Lower lobe of right lung (tissue), 2 donors: Measurements from ENCODE around the gene ADCY5. TPM values are rescaled to one million over a fixed set of nuclear protein-coding genes. Genes with fewer than 3 reads are reported as not detected.
A peak's percentile ranks its signal among the peaks of the same experiment; 100 is the strongest.

Experiments used
- ATAC-seq, 2 donors: fragments of 200-7000 bp; cut with Tn5 transposase; one replicate each; pipeline ENCODE4 v1.9.1; 2020 to 2022; ENCODE audit warnings: mild to moderate bottlenecking in 2 of 2, moderate library complexity in 2 of 2
- DNase-seq: peaks from one replicate; pipeline ENCODE4 v3.0.0-alpha.2; 2020
- H3K27ac ChIP-seq: fragments of 200-600 bp; one replicate; pipeline ENCODE4 v1.8.0; 2022
- H3K27me3 ChIP-seq: fragments of 200-600 bp; one replicate; pipeline ENCODE4 v1.8.0; 2022; ENCODE audit warnings: low read depth
- H3K36me3 ChIP-seq: fragments of 200-600 bp; one replicate; pipeline ENCODE4 v1.8.0; 2022; ENCODE audit warnings: mild to moderate bottlenecking
- H3K4me1 ChIP-seq: fragments of 200-600 bp; one replicate; pipeline ENCODE4 v1.8.0; 2022
- H3K4me3 ChIP-seq: fragments of 200-600 bp; one replicate; pipeline ENCODE4 v1.8.0; 2022; ENCODE audit warnings: mild to moderate bottlenecking
- H3K9me3 ChIP-seq: fragments of 200-600 bp; one replicate; pipeline ENCODE4 v1.8.0; 2022
- intact Hi-C: fragments of 100-400 bp; cut with DNase I; formaldehyde crosslinking; loops from one replicate; pipeline ENCODE4 v1.11.0; 2022
- total RNA-seq: library from RNA; stranded (reverse); fragmentation: NEBNext Ultra II Directional; extraction: Animal tissue kit (Norgen Biotek cat#: 25700); gene quantifications from one replicate; pipeline ENCODE4 v1.2.1, GENCODE V29; 2021
- TF ChIP-seq, protein P1 (sequence below): fragments of 200-600 bp; IDR thresholded peaks from one replicate; pipeline ENCODE4 v1.8.0; 2022; ENCODE audit warnings: antibody characterized with exemption, mild to moderate bottlenecking
- donor health status: DM: no; HTN: yes; CAD: no; lungs with severe emphysema.

The ADCY5 gene
- total RNA-seq, 1 donor from 2014 or later: 5.6 TPM

GRCh38 chr3:123337226-123337625, 111.7 kb downstream of the ADCY5 start:
- no peak overlapping the region for H3K27ac ChIP-seq
- intact Hi-C loops: no loop called here
- ATAC-seq (no peak), DNase-seq (no peak)
- no peaks in the 10 kb centered on the region for H3K9me3 ChIP-seq
- TF ChIP-seq, protein P1, sequence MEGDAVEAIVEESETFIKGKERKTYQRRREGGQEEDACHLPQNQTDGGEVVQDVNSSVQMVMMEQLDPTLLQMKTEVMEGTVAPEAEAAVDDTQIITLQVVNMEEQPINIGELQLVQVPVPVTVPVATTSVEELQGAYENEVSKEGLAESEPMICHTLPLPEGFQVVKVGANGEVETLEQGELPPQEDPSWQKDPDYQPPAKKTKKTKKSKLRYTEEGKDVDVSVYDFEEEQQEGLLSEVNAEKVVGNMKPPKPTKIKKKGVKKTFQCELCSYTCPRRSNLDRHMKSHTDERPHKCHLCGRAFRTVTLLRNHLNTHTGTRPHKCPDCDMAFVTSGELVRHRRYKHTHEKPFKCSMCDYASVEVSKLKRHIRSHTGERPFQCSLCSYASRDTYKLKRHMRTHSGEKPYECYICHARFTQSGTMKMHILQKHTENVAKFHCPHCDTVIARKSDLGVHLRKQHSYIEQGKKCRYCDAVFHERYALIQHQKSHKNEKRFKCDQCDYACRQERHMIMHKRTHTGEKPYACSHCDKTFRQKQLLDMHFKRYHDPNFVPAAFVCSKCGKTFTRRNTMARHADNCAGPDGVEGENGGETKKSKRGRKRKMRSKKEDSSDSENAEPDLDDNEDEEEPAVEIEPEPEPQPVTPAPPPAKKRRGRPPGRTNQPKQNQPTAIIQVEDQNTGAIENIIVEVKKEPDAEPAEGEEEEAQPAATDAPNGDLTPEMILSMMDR: no peak
- no peaks in the 10 kb centered on the region for H3K27me3 ChIP-seq
- H3K4me3 ChIP-seq: no peak overlapping the region
- no peaks in the 10 kb centered on the region for H3K36me3 ChIP-seq
- no peaks in the 10 kb centered on the region for H3K4me1 ChIP-seq

DNA sequence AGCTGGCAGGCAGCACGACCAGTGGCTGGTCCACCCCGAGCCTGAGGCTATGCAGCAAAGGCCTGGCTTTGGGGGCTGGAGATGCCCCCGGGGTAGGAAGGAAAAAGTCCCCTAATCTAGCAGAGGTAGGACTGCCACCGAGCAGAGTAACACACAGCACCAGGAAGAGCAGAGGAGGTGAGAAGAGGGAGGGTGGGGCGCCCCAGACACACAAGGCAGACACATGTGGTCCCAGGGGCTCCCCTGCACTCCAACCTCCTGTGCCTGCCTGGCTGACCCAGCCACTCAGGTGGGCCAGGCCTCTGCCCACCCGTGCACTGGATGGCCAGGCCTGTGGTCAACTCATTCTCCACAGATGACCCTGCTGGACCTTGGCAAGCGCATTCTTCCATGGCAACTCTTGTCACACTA, 112.4 kb downstream of the ADCY5 start:
- Histone ChIP-seq H3K4me1 (no peaks in the 10 kb centered on the region), H3K27me3 (no peaks in the 10 kb centered on the region), H3K9me3 (no peaks in the 10 kb centered on the region), H3K27ac (no peak overlapping the region), H3K36me3 (no peaks in the 10 kb centered on the region), H3K4me3 (no peak overlapping the region)
- intact Hi-C loops: no loop called here
- TF ChIP-seq, protein P1: no peak
- no peak for ATAC-seq
- no peak for DNase-seq

DNA sequence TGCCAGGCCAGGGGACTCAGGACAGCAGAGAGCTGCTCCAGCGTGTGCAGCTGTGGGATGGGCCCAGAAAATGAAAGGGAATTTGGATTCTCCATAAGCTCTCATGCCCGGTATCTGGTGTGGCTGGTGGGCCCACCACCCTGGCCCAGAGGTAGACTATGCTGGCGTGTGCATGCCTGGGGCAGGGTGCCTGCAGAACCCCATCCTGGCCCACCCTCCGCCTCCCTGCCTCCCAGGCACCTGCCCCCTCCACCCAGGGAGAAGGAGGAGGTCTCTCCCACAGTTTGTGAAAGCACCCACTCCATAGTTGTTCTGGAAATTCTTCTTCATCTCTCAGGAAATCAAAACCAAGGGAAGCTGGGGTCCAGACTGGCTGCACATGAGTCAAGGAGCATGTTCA, 112.9 kb downstream of the ADCY5 start:
- intact Hi-C loops: no loop called here
- ATAC-seq (no peak), DNase-seq (no peak)
- no peak overlapping the region for H3K27ac ChIP-seq
- TF ChIP-seq, protein P1: no peak
- H3K4me1 ChIP-seq: no peaks in the 10 kb centered on the region
- no peaks in the 10 kb centered on the region for H3K9me3 ChIP-seq
- no peak overlapping the region for H3K4me3 ChIP-seq
- H3K27me3 ChIP-seq: no peaks in the 10 kb centered on the region
- no peaks in the 10 kb centered on the region for H3K36me3 ChIP-seq

GRCh38 chr3:123335007-123335670, 113.8 kb downstream of the ADCY5 start:
- DNase-seq (peak; percentile 10), ATAC-seq (no peak)
- H3K9me3 ChIP-seq: no peaks in the 10 kb centered on the region
- H3K36me3 ChIP-seq: no peaks in the 10 kb centered on the region
- H3K4me1 ChIP-seq: no peaks in the 10 kb centered on the region
- H3K27me3 ChIP-seq: no peaks in the 10 kb centered on the region
- H3K27ac ChIP-seq: no peak overlapping the region
- intact Hi-C loops: no loop called here
- TF ChIP-seq, protein P1: no peak
- H3K4me3 ChIP-seq: no peak overlapping the region

GRCh38 chr3:123334056-123334455, 114.8 kb downstream of the ADCY5 start:
- Histone ChIP-seq H3K9me3 (no peaks in the 10 kb centered on the region), H3K4me1 (no peaks in the 10 kb centered on the region), H3K27me3 (no peaks in the 10 kb centered on the region), H3K36me3 (no peaks in the 10 kb centered on the region), H3K27ac (no peak overlapping the region), H3K4me3 (no peak overlapping the region)
- peak; percentile 25 for DNase-seq
- TF ChIP-seq, protein P1: no peak
- intact Hi-C loops: no loop called here
- ATAC-seq: no peak
